H9 (cell line): Measurements from ENCODE around the gene LIN54. TPM values are rescaled to one million over a fixed set of nuclear protein-coding genes. Genes with fewer than 3 reads are reported as not detected.
"Not testable (repeated sequence)": the region's sequence is repeated elsewhere in the genome, so short reads cannot be mapped to it uniquely, and the experiment has no call there.

Source experiments
- DNase-seq: peaks from one replicate; pipeline ENCODE4 v3.0.0-alpha.2; 2017
- H2AFZ ChIP-seq: one replicate; pipeline ENCODE4 v1.6.1; 2013; ENCODE audit warnings: mild to moderate bottlenecking, low read length, control low read depth, moderate library complexity
- H2AK5ac ChIP-seq: 2 replicates; pipeline ENCODE4 v1.6.1; 2013; ENCODE audit warnings: low read length, control low read depth, mixed read lengths; ENCODE audit not compliant: insufficient read length
- H2BK120ac ChIP-seq: one replicate; pipeline ENCODE4 v1.6.1; 2013; ENCODE audit warnings: low read depth, mild to moderate bottlenecking, low read length, control low read depth, inconsistent platforms; ENCODE audit not compliant: poor library complexity, severe bottlenecking
- H2BK12ac ChIP-seq: 2 replicates; pipeline ENCODE4 v1.6.1; 2013; ENCODE audit warnings: low read length, control low read depth, mixed read lengths, low read depth; ENCODE audit not compliant: insufficient read length
- H2BK15ac ChIP-seq: 2 replicates; pipeline ENCODE4 v1.6.1; 2013; ENCODE audit warnings: low read depth, low read length, control low read depth
- H2BK20ac ChIP-seq: one replicate; pipeline ENCODE4 v1.6.1; 2013; ENCODE audit warnings: low read depth, mild to moderate bottlenecking, low read length, control low read depth, inconsistent platforms; ENCODE audit not compliant: poor library complexity, severe bottlenecking
- H2BK5ac ChIP-seq: 2 replicates; pipeline ENCODE4 v1.6.1; 2013; ENCODE audit warnings: low read length, control low read depth, mixed read lengths; ENCODE audit not compliant: insufficient read length
- H3K14ac ChIP-seq: 2 replicates; pipeline ENCODE4 v1.6.1; 2013; ENCODE audit warnings: low read length, control low read depth; ENCODE audit not compliant: insufficient read depth
- H3K18ac ChIP-seq: 2 replicates; pipeline ENCODE4 v1.6.1; 2013; ENCODE audit warnings: low read depth, mild to moderate bottlenecking, mixed read lengths, low read length, control low read depth; ENCODE audit not compliant: insufficient read length
- H3K23ac ChIP-seq: 2 replicates; pipeline ENCODE4 v1.6.1; 2013; ENCODE audit warnings: low read length, control low read depth, mixed read lengths, low read depth; ENCODE audit not compliant: insufficient read length
- H3K23me2 ChIP-seq: 2 replicates; pipeline ENCODE4 v1.6.1; 2013; ENCODE audit warnings: low read depth, mild to moderate bottlenecking, mixed read lengths, low read length, control low read depth; ENCODE audit not compliant: insufficient read length, poor library complexity, severe bottlenecking
- H3K27ac ChIP-seq: 2 replicates; pipeline ENCODE4 v1.5.1; 2013; ENCODE audit warnings: low read length, control low read depth, mixed read lengths, low read depth; ENCODE audit not compliant: insufficient read length
- H3K27me3 ChIP-seq: 2 replicates; pipeline ENCODE4 v1.6.1; 2013; ENCODE audit warnings: low read length, control low read depth, inconsistent platforms; ENCODE audit not compliant: insufficient read depth
- H3K4ac ChIP-seq: 2 replicates; pipeline ENCODE4 v1.6.1; 2013; ENCODE audit warnings: low read depth, mild to moderate bottlenecking, control low read depth, inconsistent platforms, low read length, moderate library complexity
- H3K4me1 ChIP-seq: 2 replicates; pipeline ENCODE4 v1.6.1; 2013; ENCODE audit warnings: low read length, control low read depth, inconsistent platforms; ENCODE audit not compliant: insufficient read depth
- H3K4me2 ChIP-seq: 2 replicates; pipeline ENCODE4 v1.6.1; 2013; ENCODE audit warnings: low read length, control low read depth, mixed read lengths; ENCODE audit not compliant: insufficient read length, insufficient read depth
- H3K56ac ChIP-seq: 2 replicates; pipeline ENCODE4 v1.6.1; 2013; ENCODE audit warnings: low read depth, mild to moderate bottlenecking, mixed read lengths, low read length, control low read depth; ENCODE audit not compliant: insufficient read length
- H3K79me1 ChIP-seq: 2 replicates; pipeline ENCODE4 v1.6.1; 2013; ENCODE audit warnings: low read depth, mild to moderate bottlenecking, moderate library complexity, low read length, control low read depth, inconsistent platforms; ENCODE audit not compliant: insufficient read depth, poor library complexity, severe bottlenecking
- H3K79me2 ChIP-seq: 2 replicates; pipeline ENCODE4 v1.6.1; 2013; ENCODE audit warnings: low read length, control low read depth, inconsistent platforms; ENCODE audit not compliant: insufficient read depth
- H3K9ac ChIP-seq: 2 replicates; pipeline ENCODE4 v1.6.1; 2013; ENCODE audit warnings: low read length, control low read depth, mixed read lengths; ENCODE audit not compliant: insufficient read length; ENCODE audit errors: extremely low read depth
- H3K9me3 ChIP-seq: one replicate; pipeline ENCODE4 v1.6.1; 2013; ENCODE audit warnings: low read depth, low read length, inconsistent platforms; ENCODE audit not compliant: control insufficient read depth
- H3T11ph ChIP-seq: one replicate; pipeline ENCODE4 v1.6.1; 2013; ENCODE audit warnings: mild to moderate bottlenecking, low read length, control low read depth, inconsistent platforms
- H4K20me1 ChIP-seq: one replicate; pipeline ENCODE4 v1.6.1; 2013; ENCODE audit not compliant: control insufficient read depth, insufficient read length, insufficient read depth
- H4K5ac ChIP-seq: 2 replicates; pipeline ENCODE4 v1.6.1; 2013; ENCODE audit warnings: low read depth, mild to moderate bottlenecking, mixed read lengths, low read length, control low read depth; ENCODE audit not compliant: insufficient read length
- H4K8ac ChIP-seq: replicated peaks from 2 replicates; pipeline ENCODE4 v1.6.1; 2013; ENCODE audit warnings: low read length, control low read depth, mixed read lengths, low read depth; ENCODE audit not compliant: insufficient read length
- H4K91ac ChIP-seq: 2 replicates; pipeline ENCODE4 v1.6.1; 2013; ENCODE audit warnings: low read depth, mild to moderate bottlenecking, moderate library complexity, mixed read lengths, low read length, control low read depth; ENCODE audit not compliant: insufficient read length
- H3K27ac Mint-ChIP-seq, 3 experiments: 2 replicates in 2 of 3; 3 replicates in 1 of 3; pipeline ENCODE4 v1.8.0; 2020 to 2021; ENCODE audit warnings: mixed read lengths in 3 of 3, mild to moderate bottlenecking in 1 of 3, moderate library complexity in 1 of 3
- H3K27me3 Mint-ChIP-seq: 2 replicates; pipeline ENCODE4 v1.8.0; 2021; ENCODE audit warnings: low read depth, mild to moderate bottlenecking, moderate library complexity, mixed read lengths
- H3K36me3 Mint-ChIP-seq, 3 experiments: 2 replicates in 2 of 3; 3 replicates in 1 of 3; pipeline ENCODE4 v1.8.0; 2020 to 2021; ENCODE audit warnings: low read depth in 3 of 3, mixed read lengths in 3 of 3; ENCODE audit not compliant: insufficient read depth in 1 of 3
- H3K4me1 Mint-ChIP-seq, 2 experiments: 2 replicates each; pipeline ENCODE4 v1.8.0; 2020; ENCODE audit warnings: mixed read lengths in 2 of 2
- H3K4me3 Mint-ChIP-seq, 2 experiments: 2 replicates in 1 of 2; 3 replicates in 1 of 2; pipeline ENCODE4 v1.8.0; 2020 to 2021; ENCODE audit warnings: mild to moderate bottlenecking in 2 of 2, mixed read lengths in 2 of 2, moderate library complexity in 1 of 2
- H3K9me3 Mint-ChIP-seq, 2 experiments: 2 replicates in 1 of 2; 3 replicates in 1 of 2; pipeline ENCODE4 v1.8.0; 2020; ENCODE audit warnings: mild to moderate bottlenecking in 2 of 2, mixed read lengths in 2 of 2, moderate library complexity in 1 of 2
- CTCF ChIP-seq: fragments of 200-600 bp; sonication (generic); conservative IDR thresholded peaks from 3 replicates; pipeline ENCODE4 v1.8.0; 2021; ENCODE audit warnings: antibody characterized with exemption, mild to moderate bottlenecking
- WGBS: extraction: QIAGEN DNeasy Blood & Tissue Kit; methylation state at CpG from one replicate; pipeline ENCODE4 v1.1.7; 2013; ENCODE audit warnings: missing lambda C conversion rate, low lambda C conversion rate, mixed read lengths; ENCODE audit not compliant: insufficient read length; ENCODE audit errors: extremely low coverage; 5-methylcytosine and 5-hydroxymethylcytosine counted together
- total RNA-seq: library from RNA; stranded (reverse); gene quantifications from 2 replicates; pipeline ENCODE4 v1.2.1, GENCODE V29; 2021

Gene LIN54
- total RNA-seq, 1 experiment from 2014 or later: 16.3 TPM

GRCh38 chr4:83024233-83024632 is 13.6 kb upstream of the LIN54 start:
- no peaks in the 10 kb centered on the region for H3K9me3 ChIP-seq
- no peak overlapping the region for H3K23ac ChIP-seq
- WGBS: no CpG with 5 or more reads among the region's 2 CpGs

GRCh38 chr4:83023599-83023998 is 13.0 kb upstream of the LIN54 start:
- DNase-seq: not testable (repeated sequence)
- peaks cover 24% of the 10 kb centered on the region for H3K27me3 Mint-ChIP-seq

More at GRCh38 chr4:83024233-83024632, 13.6 kb upstream of the LIN54 start:
- Histone ChIP-seq H2BK20ac (no peak overlapping the region), H2BK5ac (no peak overlapping the region), H2AFZ (no peak overlapping the region), H3K79me2 (no peaks in the 10 kb centered on the region), H3K27me3 (no peaks in the 10 kb centered on the region), H4K91ac (no peak overlapping the region), H3K14ac (no peak overlapping the region), H2BK120ac (no peak overlapping the region), H2BK15ac (no peak overlapping the region), H3K9ac (no peak overlapping the region), H3K79me1 (no peaks in the 10 kb centered on the region), H4K20me1 (no peaks in the 10 kb centered on the region), H3K56ac (no peak overlapping the region), H3K4me1 (no peaks in the 10 kb centered on the region), H3T11ph (no peak overlapping the region), H3K4me2 (no peak overlapping the region), H2BK12ac (no peak overlapping the region), H2AK5ac (no peak overlapping the region), H3K18ac (no peak overlapping the region), H3K4ac (no peak overlapping the region), H3K23me2 (no peaks in the 10 kb centered on the region), H4K5ac (no peak overlapping the region), H3K27ac (no peak overlapping the region), H4K8ac (no peak overlapping the region)
- DNase-seq: no peak
- Mint-ChIP-seq H3K27ac (no peak overlapping the region), H3K4me3 (no peak overlapping the region), H3K9me3 (peaks cover 25 to 26% of the 10 kb centered on the region in 2 experiments), H3K36me3 (peaks cover 2 to 8% (median 4%) of the 10 kb centered on the region in 3 experiments; a peak in 3 of 7 replicates), H3K27me3 (peaks cover 27% of the 10 kb centered on the region), H3K4me1 (peaks cover 0 to 2% of the 10 kb centered on the region in 2 experiments; a peak in 1 of 4 replicates)
- TF ChIP-seq CTCF: no peak

More at GRCh38 chr4:83023599-83023998, 13.0 kb upstream of the LIN54 start:
- H3K9me3 ChIP-seq, H2BK12ac ChIP-seq, H3K27ac Mint-ChIP-seq, H3K4me1 ChIP-seq, H3K23me2 ChIP-seq, H2BK20ac ChIP-seq, H4K5ac ChIP-seq, H4K8ac ChIP-seq, H3K4me3 Mint-ChIP-seq, H3K9ac ChIP-seq, H2BK15ac ChIP-seq, H3K27me3 ChIP-seq, H4K20me1 ChIP-seq, H3K14ac ChIP-seq, H3K56ac ChIP-seq, H4K91ac ChIP-seq, H3K4me1 Mint-ChIP-seq, H3K79me1 ChIP-seq, H2BK5ac ChIP-seq, H3K79me2 ChIP-seq, H2BK120ac ChIP-seq, H3K36me3 Mint-ChIP-seq, H3K18ac ChIP-seq, H2AFZ ChIP-seq, H3K23ac ChIP-seq, H3T11ph ChIP-seq, H3K27ac ChIP-seq, H2AK5ac ChIP-seq, H3K4me2 ChIP-seq, H3K4ac ChIP-seq: not testable (repeated sequence)
- no CpG with 5 or more reads among the region's 1 CpG for WGBS
- H3K9me3 Mint-ChIP-seq: peaks cover 25 to 26% of the 10 kb centered on the region in 2 experiments
